GM18519 (cell line): ENCODE results near the gene CEP89.
"Not testable (repeated sequence)": the region's sequence is repeated elsewhere in the genome, so short reads cannot be mapped to it uniquely, and the experiment has no call there.

Experiments
- ATAC-seq: cut with Tn5 transposase; IDR thresholded peaks from one replicate; pipeline ENCODE4 v1.9.1; 2021; ENCODE audit warnings: mild to moderate bottlenecking, moderate library complexity; ENCODE audit not compliant: unreplicated experiment, low FRiP score

CEP89 gene

DNA sequence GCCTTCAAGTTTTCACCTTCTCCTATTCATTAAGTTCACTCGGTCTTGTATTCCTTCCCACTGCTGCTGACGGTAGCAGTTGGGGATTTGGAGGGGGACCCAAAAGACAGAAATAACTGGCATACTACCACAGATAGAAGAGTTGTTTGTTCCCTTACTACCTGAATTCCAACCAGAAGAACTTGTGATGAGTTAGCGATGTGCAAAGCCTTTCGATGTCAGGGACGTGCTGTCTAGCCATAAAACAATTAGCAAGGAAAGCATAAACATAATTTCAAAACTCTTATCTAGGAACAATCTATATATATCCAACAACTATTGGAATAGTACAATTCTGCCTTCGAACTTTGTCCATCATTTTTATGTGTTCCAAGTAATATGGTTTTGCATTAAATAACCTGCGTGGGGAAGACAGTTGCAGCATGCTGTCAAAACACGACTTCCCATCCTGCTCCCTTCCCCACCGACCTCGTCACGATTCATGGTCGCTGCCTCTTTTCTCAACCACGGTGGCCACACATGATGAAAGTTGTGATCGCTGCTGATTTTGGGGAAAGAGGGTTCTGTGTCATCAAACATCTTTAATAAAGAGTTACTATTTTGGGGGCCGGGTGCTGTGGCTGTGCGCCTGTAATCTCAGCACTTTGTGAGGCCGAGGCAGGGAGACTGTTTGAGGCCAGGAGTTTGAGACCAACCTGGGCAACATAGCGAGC lies 98.4 kb downstream of the CEP89 start:
- no peak for ATAC-seq

GRCh38 chr19:32872391-32872790 lies 99.4 kb downstream of the CEP89 start:
- no peak for ATAC-seq

DNA sequence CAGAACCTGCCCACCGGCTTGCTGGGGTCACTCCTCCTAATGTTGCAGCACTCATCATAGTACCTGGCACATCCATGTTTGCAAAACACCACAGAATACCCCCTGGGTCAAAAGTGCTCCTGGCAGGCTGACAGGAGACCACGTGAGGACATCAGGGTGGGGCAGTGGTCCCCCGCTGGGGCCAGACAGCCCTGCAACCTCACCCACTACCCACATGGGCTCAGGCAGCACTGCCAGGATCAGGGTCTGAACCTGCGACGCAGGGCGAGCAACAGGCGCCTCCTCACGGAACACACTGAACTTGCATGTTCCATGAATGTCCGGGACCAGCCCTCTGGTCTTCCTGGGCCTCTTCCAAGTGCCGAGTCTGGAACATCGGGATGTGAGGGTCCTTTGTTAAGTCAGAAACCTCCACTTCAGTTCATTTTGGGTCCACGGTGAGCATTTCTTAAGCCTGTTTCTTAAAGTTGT lies 100.7 kb downstream of the CEP89 start:
- ATAC-seq, result no peak

DNA sequence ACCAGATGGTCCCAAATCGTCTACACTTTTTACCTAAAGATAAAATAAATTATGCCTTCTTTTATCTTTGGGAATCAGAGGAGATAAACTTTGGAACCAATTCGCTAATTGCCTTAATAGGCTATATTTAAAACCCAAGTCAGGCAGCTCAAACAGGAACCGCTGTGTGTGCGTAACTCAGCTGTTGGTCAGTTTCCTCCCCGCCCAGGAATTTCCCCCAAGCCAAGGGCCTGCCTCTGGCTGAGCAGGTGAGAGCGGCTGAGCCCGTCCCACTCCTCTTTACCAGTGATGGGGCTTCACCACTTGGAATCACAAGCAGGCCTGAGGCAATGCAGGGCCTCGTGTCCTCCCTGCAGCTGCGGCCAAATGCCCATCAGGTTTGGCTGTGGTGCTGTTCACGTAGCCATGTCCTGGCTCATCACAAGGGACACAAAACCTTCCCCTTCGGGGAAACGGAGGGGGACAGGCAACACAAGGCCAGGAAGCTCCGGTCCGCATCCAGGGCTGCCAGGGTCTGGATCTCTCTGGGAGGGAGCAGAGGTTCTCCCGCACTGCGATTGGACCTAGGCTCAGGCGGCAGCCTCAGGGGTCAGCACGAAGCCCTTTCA lies 101.7 kb downstream of the CEP89 start:
- ATAC-seq, result no peak

DNA sequence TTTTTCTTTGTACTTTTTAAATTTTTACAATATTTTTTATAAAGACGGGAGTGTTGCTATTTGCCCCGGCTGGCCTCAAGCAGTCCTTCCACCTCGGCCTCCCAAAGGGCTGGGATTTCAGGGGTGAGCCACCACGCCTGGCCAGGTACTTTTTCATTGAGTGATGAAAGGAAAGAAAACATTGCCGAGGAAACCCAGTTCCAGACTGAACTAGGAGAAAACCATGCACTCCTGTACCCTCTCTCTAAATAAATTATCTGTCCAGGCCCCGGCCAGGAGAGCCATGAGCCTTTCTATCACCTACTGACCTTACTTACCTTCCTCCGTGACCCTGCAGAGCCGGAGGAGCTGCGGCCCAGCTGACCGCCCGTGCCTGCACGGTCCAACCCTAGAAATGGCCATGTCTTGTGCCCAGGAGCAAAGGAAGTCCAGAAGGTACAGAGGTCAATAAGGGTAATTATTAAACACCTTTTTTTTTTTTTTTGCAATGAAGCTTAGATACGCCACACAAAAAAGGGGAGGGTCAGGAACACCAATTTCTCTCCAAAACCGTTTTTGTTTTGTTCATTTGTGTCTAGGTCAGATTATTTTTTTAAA lies 102.3 kb downstream of the CEP89 start, which contains the start of gene SLC7A9:
SLC7A9 (minus strand) TSS at position 399 of the 597 bp plus-strand sequence. CDS start 1,233 bp downstream, outside the sequence.
- ATAC-seq, result no peak

DNA sequence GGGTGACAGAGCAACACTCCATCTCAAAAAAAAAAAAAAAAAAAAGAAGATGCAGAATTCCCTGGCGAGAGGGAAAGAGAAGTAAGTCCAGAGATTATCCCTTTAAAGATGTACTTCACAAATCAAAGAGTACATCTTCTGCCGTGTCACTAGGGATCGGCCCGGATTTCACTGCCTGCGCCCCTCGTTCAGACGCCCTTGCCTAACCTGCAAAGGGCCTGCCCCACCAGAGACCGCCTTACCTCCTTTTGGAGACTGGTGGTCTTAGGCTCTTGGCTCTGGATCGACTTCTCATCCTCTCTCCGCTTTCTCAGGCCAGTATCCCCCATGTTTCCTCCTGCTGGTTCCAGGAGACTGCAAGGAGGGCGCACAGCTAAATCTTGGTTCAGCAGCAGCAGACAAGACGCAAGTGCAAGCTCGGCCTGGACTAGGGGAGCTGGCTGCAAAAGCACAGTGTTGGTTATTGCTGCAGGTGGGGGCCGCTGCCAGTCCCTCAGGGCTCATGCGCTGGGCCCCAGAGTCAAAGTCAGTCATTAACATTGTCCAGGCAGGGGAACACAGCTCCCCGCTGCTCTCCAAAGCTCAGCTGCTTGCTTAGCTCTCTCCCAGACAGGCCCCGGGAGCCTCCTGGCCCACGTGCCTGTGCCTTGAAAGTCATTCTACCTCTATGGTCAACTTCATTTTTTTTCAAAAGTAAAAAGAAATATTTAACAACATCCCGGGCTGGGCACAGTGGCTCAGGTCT lies 103.4 kb downstream of the CEP89 start:
- ATAC-seq, result no peak

- not testable (repeated sequence) for ATAC-seq
Observed at GRCh38 chr19:32867436-32867835, 104.3 kb downstream of the CEP89 start.

DNA sequence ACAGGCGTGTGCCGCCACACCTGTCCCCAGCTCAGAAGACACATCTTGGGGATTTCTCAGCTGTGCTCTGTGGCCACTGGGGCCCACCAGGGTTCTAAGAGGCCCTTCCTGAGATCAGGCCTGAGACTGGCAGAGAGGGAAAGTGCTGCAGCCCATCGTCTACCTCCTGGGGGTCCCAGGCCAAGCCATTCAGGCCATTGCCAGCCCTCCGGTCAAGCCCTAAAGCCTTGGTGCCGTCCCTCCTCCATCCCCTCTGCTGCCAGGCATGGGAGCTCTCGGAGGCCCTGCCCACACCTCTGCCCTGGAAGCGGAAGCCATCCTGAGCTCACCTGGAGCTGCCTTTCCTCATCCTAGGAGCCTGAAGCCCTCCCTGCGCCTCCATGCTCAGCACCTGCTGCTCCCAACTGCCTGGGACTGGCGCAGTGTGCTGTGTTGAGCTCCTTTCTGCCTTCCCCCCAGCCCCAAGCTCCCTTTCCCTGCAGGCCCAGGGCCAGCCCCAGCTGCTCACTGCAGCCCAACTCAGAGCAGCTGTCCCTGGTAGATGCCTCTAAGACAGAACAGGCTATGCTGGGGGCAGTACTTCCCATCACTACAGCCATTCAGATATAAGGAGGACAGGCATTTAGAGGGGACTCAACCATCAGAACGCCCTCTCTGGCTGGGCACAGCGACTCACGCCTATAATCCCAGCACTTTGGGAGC lies 105.0 kb downstream of the CEP89 start:
- ATAC-seq, result no peak

DNA sequence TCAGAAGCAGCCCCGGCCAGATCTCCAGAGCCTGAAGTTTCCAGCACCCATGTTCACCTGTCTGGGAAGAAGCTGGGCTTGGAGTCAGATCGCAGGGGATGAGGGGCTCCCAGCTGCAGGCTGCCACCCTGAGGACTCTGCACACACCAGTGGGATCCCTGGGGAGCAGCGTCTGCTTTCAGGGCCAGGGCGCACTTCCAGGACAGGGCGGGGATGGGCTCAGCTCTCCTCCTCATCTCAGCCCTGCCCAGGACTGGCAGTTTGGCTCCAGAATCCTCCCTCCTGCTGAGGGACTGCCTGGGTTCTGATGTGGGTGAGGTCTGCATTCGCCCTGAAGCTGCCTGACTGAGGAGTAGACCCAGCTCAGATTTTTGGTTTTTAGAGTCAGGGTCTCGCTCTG lies 105.7 kb downstream of the CEP89 start:
- ATAC-seq, result no peak

- no peak for ATAC-seq
Observed at GRCh38 chr19:32865326-32865725, 106.4 kb downstream of the CEP89 start.

DNA sequence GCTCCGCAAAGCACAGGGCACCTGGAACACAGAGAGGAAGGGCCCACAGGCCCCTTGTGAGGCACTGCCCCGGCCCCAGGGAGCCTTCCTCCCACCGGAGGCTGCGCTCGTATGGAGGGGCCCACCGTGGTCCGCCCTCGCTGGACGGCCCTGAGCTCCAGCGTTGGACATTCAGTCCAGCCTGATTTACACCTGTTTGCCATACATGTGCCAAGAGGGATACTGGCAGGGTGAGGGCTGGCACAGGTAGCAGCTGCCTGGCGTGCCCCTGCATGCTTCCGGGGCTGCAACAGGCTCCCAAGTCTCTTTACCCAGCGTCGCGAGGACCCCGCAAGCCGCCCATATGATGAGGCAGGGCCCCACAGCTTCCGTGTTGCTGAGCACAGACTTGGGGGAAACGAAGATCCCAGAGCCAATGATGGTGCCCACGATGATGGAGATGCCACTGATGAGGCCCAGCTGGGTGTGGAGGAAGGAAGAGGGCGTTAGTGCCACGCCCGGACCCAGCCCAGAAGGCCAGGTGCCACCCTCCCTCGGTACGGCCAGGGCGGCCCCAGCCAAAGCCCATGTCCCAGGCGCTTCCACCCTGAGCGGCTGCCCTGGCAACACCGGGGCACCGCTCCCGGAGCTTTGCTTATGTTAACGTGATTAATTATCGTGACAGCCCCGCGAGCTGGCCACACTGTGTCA lies 107.3 kb downstream of the CEP89 start:
- ATAC-seq, result no peak

DNA sequence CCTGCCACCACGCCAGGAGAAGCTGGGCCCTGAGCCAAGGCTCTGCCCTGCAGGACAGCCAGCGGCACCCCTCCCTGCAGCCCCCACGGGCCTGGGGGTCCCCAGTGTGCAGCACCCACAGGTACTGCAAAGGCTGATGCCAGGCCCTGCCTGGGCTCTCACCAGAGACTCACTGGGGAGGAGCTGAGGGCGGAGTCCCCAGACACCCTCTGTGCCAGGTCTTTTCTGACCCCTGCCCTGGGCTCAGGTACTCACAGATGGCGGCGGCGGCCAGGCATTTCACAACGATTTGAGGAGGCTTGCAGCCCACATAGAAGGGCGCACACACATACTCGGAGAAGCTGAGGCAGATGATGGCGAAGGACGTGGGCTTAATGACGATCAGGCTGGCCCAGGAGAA lies 107.9 kb downstream of the CEP89 start:
- ATAC-seq, result no peak

DNA sequence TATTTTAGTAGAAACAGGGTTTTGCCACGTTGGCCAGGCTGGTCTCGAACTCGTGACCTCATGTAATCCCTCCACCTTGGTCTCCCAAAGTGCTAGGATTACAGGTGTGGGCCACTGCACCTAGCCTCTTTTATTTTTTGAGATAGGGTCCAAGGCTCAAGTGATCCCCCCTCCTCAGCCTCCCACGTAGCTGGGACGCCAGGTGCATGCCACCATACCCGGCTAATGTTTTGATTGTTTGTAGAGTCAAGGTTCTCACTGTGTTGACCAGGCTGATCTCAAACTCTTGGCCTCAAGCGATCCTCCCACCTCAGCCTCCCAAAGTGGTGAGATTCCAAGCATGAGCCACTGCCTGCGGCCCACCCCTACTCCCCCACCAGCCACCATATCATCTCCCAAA lies 108.5 kb downstream of the CEP89 start:
- no peak for ATAC-seq

DNA sequence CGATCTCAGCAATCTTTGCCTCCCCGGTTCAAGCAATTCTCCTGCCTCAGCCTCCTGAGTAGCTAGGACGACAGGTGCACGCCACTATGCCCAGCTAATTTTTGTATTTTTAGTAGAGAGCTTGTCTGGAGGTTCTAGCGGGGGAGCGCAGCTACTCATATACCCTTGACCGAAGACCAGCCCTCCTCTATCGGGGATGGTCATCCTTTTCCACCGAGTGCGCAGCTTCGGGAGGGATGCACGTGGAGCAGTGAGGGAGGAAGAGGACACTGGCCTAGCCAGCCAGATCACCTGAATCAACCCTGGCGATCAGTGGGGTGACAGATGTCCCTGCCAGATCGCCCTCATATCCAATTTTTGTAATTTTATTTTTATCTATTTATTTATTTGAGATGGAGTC lies 109.0 kb downstream of the CEP89 start:
- ATAC-seq, result no peak

DNA sequence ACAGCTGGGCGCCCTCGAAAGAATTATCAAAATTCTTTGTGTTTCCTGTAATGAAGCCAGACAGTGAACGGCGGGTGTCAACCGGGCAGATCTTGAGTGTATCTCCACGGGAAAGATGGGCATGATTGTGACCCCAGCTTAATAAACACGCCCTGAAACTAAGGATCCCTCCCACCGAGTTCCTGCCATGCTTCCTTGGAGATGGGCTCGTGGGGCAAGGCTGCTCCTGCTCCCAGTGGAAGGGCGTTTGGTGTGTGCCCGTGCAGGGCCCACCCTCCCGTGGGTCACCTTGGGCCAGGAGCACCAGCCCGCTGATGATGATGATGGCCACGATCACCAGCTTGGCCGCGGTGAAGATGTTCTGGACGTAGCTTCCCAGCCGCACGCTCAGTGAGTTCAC lies 109.6 kb downstream of the CEP89 start:
- ATAC-seq, result no peak

DNA sequence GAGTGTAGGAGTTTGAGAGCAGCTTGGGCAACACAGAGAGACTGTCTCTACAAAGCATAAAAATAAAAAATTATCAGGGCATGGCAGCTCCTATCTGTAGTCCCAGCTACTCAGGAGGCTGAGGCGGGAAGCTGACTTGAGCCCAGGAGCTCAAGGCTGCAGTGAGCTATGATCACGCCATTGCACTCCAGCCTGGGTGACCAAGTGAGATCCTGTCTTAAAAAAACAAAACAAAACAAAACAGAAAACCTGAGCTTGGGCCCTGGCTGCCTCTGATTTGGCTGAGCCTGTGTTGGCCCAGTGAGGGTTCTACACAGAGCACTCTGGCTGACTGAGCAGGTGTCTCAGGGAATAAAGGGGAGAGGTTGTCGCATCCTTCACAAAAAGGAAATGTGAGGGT lies 110.2 kb downstream of the CEP89 start:
- ATAC-seq, result no peak

GRCh38 chr19:32859591-32859990 lies 112.2 kb downstream of the CEP89 start:
- ATAC-seq, result no peak

- ATAC-seq, result no peak
Observed at GRCh38 chr19:32858559-32858958, 113.2 kb downstream of the CEP89 start.

DNA sequence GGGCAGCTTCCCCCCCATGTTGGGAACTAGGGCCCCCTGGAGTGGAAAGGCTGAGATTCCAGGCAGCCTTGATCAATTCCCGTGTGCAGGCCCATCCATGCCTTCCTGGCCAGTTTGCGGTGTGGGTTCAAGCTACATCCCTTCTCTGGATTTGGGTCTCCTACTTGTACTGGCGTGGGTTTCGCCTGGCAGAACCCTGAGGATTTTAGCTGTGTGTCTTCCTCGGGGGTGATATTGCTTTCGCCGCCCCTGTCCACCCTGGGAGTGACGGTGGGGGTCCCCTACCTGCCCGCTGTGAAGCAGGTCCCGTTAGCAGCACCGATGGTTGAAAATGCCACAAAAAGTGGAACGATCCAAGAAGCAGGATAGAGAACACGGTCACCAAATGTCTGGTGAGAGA lies 113.6 kb downstream of the CEP89 start:
- ATAC-seq, result no peak

- ATAC-seq, result no peak
Observed at GRCh38 chr19:32857584-32857983, 114.2 kb downstream of the CEP89 start.
